K562 treated with DMSO at 1 percent for 48 hours (cell line): ENCODE measurements around the gene DUOX1. TPM values are rescaled to one million over a fixed set of nuclear protein-coding genes. Genes with fewer than 3 reads are reported as not detected.

Source experiments
- total RNA-seq: library from RNA; unstranded; fragments of 300-600 nt; gene quantifications from 2 replicates; pipeline ENCODE4 v1.2.3, GENCODE V29; 2022; ENCODE audit warnings: low replicate concordance; ENCODE audit errors: extremely low read depth

DUOX1 gene
- not detected in 2 replicates for total RNA-seq

GRCh38 chr15:45129651-45130129 is at the start of gene DUOX1, which contains the start of gene DUOXA1:
Gene DUOX1, plus strand, starts transcription at chr15:45129994. Its CDS starts 1,973 bp downstream, at chr15:45131967.
Gene DUOXA1, minus strand, starts transcription at chr15:45129879. Its CDS starts 6,865 bp downstream, at chr15:45123014.

GRCh38 chr15:45114076-45114750 is 15.6 kb upstream of the DUOX1 start, which contains the start of the genes DUOX2 and DUOXA2:
Gene DUOX2, minus strand, starts transcription at chr15:45114172. Its CDS starts 761 bp downstream, at chr15:45113411.
Gene DUOXA2, plus strand, starts transcription at chr15:45114326. Its CDS starts 280 bp downstream, at chr15:45114606.

GRCh38 chr15:45187894-45188830 is 58.4 kb downstream of the DUOX1 start, which contains the start of gene SHF:
Gene SHF, minus strand, starts transcription at chr15:45187966. Its CDS starts 15 bp downstream, at chr15:45187951.

Other genes with a start within 250 kb of the DUOX1 start
- not detected in 2 replicates for gene TERB2, start 173.3 kb upstream of the DUOX1 start, total RNA-seq
- not detected in 2 replicates for gene SORD, start 106.8 kb upstream of the DUOX1 start, total RNA-seq
- not detected in 2 replicates for gene DUOX2, start 15.8 kb upstream of the DUOX1 start, total RNA-seq
- not detected in 2 replicates for gene DUOXA2, start 15.7 kb upstream of the DUOX1 start, total RNA-seq
- gene DUOXA1, start 115 bp upstream of the DUOX1 start, total RNA-seq, result not detected in 2 replicates
- gene SHF, start 58.0 kb downstream of the DUOX1 start, total RNA-seq, result not detected in 2 replicates
- gene SLC28A2, start 122.2 kb downstream of the DUOX1 start, total RNA-seq, result not detected in 2 replicates
- gene GATM, start 248.6 kb downstream of the DUOX1 start, total RNA-seq, result not detected in 2 replicates